Endothelial cell of umbilical vein (primary cell): ENCODE results near the gene HDAC4. TPM values are rescaled to one million over a fixed set of nuclear protein-coding genes. Genes with fewer than 3 reads are reported as not detected.

Experiments
- BruUV-seq: library from RNA; stranded (reverse); fragments of 400-500 nt; replicated peaks from 2 replicates; lab custom pipeline; 2021; lab: Mats Ljungman, UMichigan
- CTCF ChIA-PET: fragments of 300-600, 350-600 bp; sonication (Branson Sonifier 250); formaldehyde crosslinking; loops from one replicate; lab custom pipeline; 2021; ENCODE audit warnings: antibody characterized with exemption, inconsistent platforms; lab: Charles Lee
- POLR2A ChIA-PET: fragments of 300-600, 350-600 bp; sonication (Branson Sonifier 250); formaldehyde crosslinking; loops from one replicate; lab custom pipeline; 2021; ENCODE audit warnings: antibody characterized with exemption, inconsistent platforms; lab: Charles Lee
- DNase-seq: peaks from one replicate; pipeline ENCODE4 v3.0.0-alpha.2; 2011; ENCODE audit warnings: low read depth, low spot score
- FAIRE-seq: peaks from 2 replicates; lab custom pipeline; 2011; peaks lifted over from hg19 to GRCh38; lab: Jason Lieb, UNC
- H2AFZ ChIP-seq: 2 replicates; pipeline ENCODE4 v1.6.0; 2012; ENCODE audit warnings: low read depth, low read length, control low read depth, inconsistent platforms
- H3K27ac ChIP-seq: 2 replicates; pipeline ENCODE4 v1.5.1; 2011; ENCODE audit warnings: low read depth, mild to moderate bottlenecking, control low read depth, low read length, moderate library complexity; ENCODE audit not compliant: insufficient read depth
- H3K27me3 ChIP-seq, 2 experiments: 2 replicates each; pipeline versions ENCODE4 v1.6.0 to v1.6.1; 2011; ENCODE audit warnings: low read length in 2 of 2, mixed read lengths in 1 of 2; ENCODE audit not compliant: control insufficient read depth in 2 of 2, insufficient read depth in 2 of 2
- H3K36me3 ChIP-seq, 2 experiments: 2 replicates in 1 of 2; 3 replicates in 1 of 2; pipeline ENCODE4 v1.5.1; 2011; ENCODE audit warnings: low read length in 2 of 2, mild to moderate bottlenecking in 1 of 2, moderate library complexity in 1 of 2; ENCODE audit not compliant: control insufficient read depth in 2 of 2, insufficient read depth in 2 of 2; ENCODE audit errors: extremely low read depth in 1 of 2
- H3K4me1 ChIP-seq: 3 replicates; pipeline ENCODE4 v1.5.1; 2011; ENCODE audit warnings: mild to moderate bottlenecking, low read length; ENCODE audit not compliant: control insufficient read depth, insufficient read depth; ENCODE audit errors: extremely low read depth
- H3K4me2 ChIP-seq: 2 replicates; pipeline ENCODE4 v1.6.1; 2011; ENCODE audit warnings: low read length, control low read depth, mixed read lengths; ENCODE audit not compliant: insufficient read depth
- H3K4me3 ChIP-seq, 3 experiments: fragments of 200-600 bp in 1 of 3; sonication (generic), shearing (Covaris generic) in 1 of 3; replicated peaks in 1 of 3; 2 replicates each; pipeline ENCODE4 v1.5.1; 2011 to 2016; ENCODE audit warnings: control low read depth in 3 of 3, low read length in 3 of 3, mild to moderate bottlenecking in 2 of 3, inconsistent platforms in 1 of 3, low read depth in 1 of 3, moderate library complexity in 1 of 3; ENCODE audit not compliant: insufficient read depth in 1 of 3
- H3K79me2 ChIP-seq: 2 replicates; pipeline ENCODE4 v1.6.0; 2012; ENCODE audit warnings: low read length, inconsistent platforms; ENCODE audit not compliant: control insufficient read depth, insufficient read depth
- H3K9ac ChIP-seq: replicated peaks from 2 replicates; pipeline ENCODE3; 2011; ENCODE audit warnings: low read length, control low read depth; ENCODE audit not compliant: insufficient read depth; ENCODE audit errors: extremely low read depth
- H3K9me1 ChIP-seq: replicated peaks from 3 replicates; pipeline ENCODE4 v1.6.0; 2011; ENCODE audit warnings: mild to moderate bottlenecking, low read length; ENCODE audit not compliant: control insufficient read depth, insufficient read depth; ENCODE audit errors: extremely low read depth
- H3K9me3 ChIP-seq: replicated peaks from 2 replicates; pipeline ENCODE4 v1.5.1; 2012; ENCODE audit warnings: low read length, inconsistent platforms; ENCODE audit not compliant: control insufficient read depth, insufficient read depth
- H4K20me1 ChIP-seq: replicated peaks from 2 replicates; pipeline ENCODE3; 2011; ENCODE audit warnings: mild to moderate bottlenecking, low read length; ENCODE audit not compliant: control insufficient read depth, insufficient read depth; ENCODE audit errors: extremely low read depth
- EZH2 ChIP-seq: IDR thresholded peaks from 2 replicates; pipeline ENCODE4 v1.6.1; 2012; ENCODE audit warnings: borderline replicate concordance, low read depth, mild to moderate bottlenecking, moderate library complexity, low read length, inconsistent platforms; ENCODE audit not compliant: severe bottlenecking
- FOS ChIP-seq: IDR thresholded peaks from 2 replicates; pipeline ENCODE4 v1.6.1; 2011; ENCODE audit warnings: mild to moderate bottlenecking, low read length, moderate library complexity, borderline replicate concordance; ENCODE audit not compliant: insufficient read depth
- GATA2 ChIP-seq: IDR thresholded peaks from 2 replicates; pipeline ENCODE4 v1.7.0; 2011; ENCODE audit warnings: low read depth, mild to moderate bottlenecking, moderate library complexity, mixed read lengths, low read length; ENCODE audit not compliant: insufficient read length, insufficient read depth
- JUN ChIP-seq: IDR thresholded peaks from 2 replicates; pipeline ENCODE4 v1.6.1; 2011; ENCODE audit warnings: borderline replicate concordance, low read depth; ENCODE audit not compliant: insufficient read length, insufficient read depth
- MYC ChIP-seq: IDR thresholded peaks from one replicate; pipeline ENCODE4 v1.6.1; 2011; ENCODE audit warnings: mild to moderate bottlenecking, low read depth, low read length
- POLR2A ChIP-seq: IDR thresholded peaks from 2 replicates; pipeline ENCODE4 v1.6.1; 2012; ENCODE audit warnings: low read depth, mild to moderate bottlenecking, control low read depth, low read length
- POLR2AphosphoS5 ChIP-seq: IDR thresholded peaks from 2 replicates; pipeline ENCODE4 v1.6.1; 2012; ENCODE audit warnings: low read depth, mild to moderate bottlenecking, control low read depth, low read length, moderate library complexity; ENCODE audit not compliant: insufficient read depth
- dilution Hi-C: fragments of 300-500 bp; cut with MboI; formaldehyde crosslinking; loops from one replicate; pipeline ENCODE4 v1.15.0; 2019; ENCODE audit warnings: low sequenced_read_pairs; ENCODE audit not compliant: extremely low pct_ligation_motif_present
- intact Hi-C: fragments of 100-400 bp; cut with micrococcal nuclease; formaldehyde crosslinking; loops from one replicate; pipeline ENCODE4 v1.10.0; 2022
- polyA plus RNA-seq, 4 experiments: library from polyadenylated mRNA; depleted of rRNA in 3 of 4; stranded (reverse) in 3 of 4; unstranded in 1 of 4; fragments of >200 nt; gene quantifications; 2 replicates each; pipeline versions ENCODE4 v1.2.1 to v1.2.3, GENCODE V29; 2011 to 2012; ENCODE audit warnings: missing spikeins in 1 of 4
- total RNA-seq: library from RNA; stranded (reverse); gene quantifications from 2 replicates; pipeline ENCODE4 v1.2.3, GENCODE V29; 2021
- TF ChIP-seq, protein P1 (sequence below): IDR thresholded peaks from 2 replicates; pipeline ENCODE4 v1.6.1; 2011; ENCODE audit not compliant: insufficient read depth, insufficient read length
- TF ChIP-seq, protein P2 (sequence below), 2 donors: IDR thresholded peaks; 1 replicate in 1 of 2; 2 replicates in 1 of 2; pipeline ENCODE4 v1.5.1; 2011; ENCODE audit warnings: low read length in 2 of 2, mild to moderate bottlenecking in 2 of 2, moderate library complexity in 2 of 2, control low read depth in 1 of 2, inconsistent platforms in 1 of 2, low read depth in 1 of 2; ENCODE audit not compliant: insufficient read depth in 1 of 2; ENCODE audit errors: extremely low read depth in 1 of 2

HDAC4 gene
- total and polyA plus RNA-seq, 2 donors (not counting 3 experiments of a cell fraction or from before 2014, with no cell fraction given), result 13.4 to 33.0 TPM

DNA sequence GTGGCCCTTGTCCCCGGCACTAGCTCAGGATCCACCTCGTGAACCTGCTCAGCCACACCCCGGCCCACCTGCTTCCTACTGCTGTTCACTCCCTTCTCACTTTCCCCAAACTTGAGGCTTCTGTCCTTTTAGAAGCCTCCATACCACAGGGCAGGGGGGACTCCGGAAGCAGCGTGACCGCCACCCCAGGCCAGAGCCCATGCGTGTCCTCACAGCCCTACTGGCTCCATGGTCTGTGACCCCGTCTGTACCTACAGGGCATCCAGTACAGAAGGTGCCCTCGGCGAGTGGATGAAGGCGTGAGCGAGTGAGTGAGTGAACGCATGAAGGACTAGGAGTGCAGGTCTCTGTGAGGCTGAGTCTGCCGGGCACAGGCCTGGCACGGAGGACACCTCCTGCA is 299.7 kb downstream of the HDAC4 start:
- no peak overlapping the region for H3K4me2 ChIP-seq
- H3K9ac ChIP-seq, result no peak overlapping the region
- H3K27ac ChIP-seq, result no peak overlapping the region
- intact Hi-C loops (no loop called here), dilution Hi-C loops (no loop called here)
- no peaks in the 10 kb centered on the region for H3K9me1 ChIP-seq
- ChIA-PET POLR2A (no interaction called here), CTCF (no interaction called here)
- H2AFZ ChIP-seq, result no peak overlapping the region
- no peaks in the 10 kb centered on the region for H3K9me3 ChIP-seq
- no peak overlapping the region for H3K4me3 ChIP-seq
- DNase-seq (no peak), FAIRE-seq (no peak)
- H4K20me1 ChIP-seq, result no peaks in the 10 kb centered on the region
- H3K27me3 ChIP-seq, result no peaks in the 10 kb centered on the region
- no peaks in the 10 kb centered on the region for H3K79me2 ChIP-seq
- TF ChIP-seq JUN, result no peak
- TF ChIP-seq, protein P1, sequence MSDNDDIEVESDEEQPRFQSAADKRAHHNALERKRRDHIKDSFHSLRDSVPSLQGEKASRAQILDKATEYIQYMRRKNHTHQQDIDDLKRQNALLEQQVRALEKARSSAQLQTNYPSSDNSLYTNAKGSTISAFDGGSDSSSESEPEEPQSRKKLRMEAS, result no peak
- TF ChIP-seq MYC, result no peak
- TF ChIP-seq POLR2A, result no peak
- TF ChIP-seq, protein P2, sequence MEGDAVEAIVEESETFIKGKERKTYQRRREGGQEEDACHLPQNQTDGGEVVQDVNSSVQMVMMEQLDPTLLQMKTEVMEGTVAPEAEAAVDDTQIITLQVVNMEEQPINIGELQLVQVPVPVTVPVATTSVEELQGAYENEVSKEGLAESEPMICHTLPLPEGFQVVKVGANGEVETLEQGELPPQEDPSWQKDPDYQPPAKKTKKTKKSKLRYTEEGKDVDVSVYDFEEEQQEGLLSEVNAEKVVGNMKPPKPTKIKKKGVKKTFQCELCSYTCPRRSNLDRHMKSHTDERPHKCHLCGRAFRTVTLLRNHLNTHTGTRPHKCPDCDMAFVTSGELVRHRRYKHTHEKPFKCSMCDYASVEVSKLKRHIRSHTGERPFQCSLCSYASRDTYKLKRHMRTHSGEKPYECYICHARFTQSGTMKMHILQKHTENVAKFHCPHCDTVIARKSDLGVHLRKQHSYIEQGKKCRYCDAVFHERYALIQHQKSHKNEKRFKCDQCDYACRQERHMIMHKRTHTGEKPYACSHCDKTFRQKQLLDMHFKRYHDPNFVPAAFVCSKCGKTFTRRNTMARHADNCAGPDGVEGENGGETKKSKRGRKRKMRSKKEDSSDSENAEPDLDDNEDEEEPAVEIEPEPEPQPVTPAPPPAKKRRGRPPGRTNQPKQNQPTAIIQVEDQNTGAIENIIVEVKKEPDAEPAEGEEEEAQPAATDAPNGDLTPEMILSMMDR (IDR thresholded peaks at IDR 0.05; ENCODE audit: extremely low read depth in 1 of 2, insufficient read depth in 1 of 2, low read depth in 1 of 2, low read length in 2 of 2), result no peak
- no peak for TF ChIP-seq FOS
- no peak for TF ChIP-seq POLR2AphosphoS5
- TF ChIP-seq EZH2, result no peak
- no peak for TF ChIP-seq GATA2
- no TSS peak for BruUV-seq
- H3K36me3 ChIP-seq, result peaks cover 0 to 3% of the 10 kb centered on the region in 2 experiments
- H3K4me1 ChIP-seq, result no peaks in the 10 kb centered on the region
